H1 (cell line): ENCODE data around the gene ZNF584. TPM values are rescaled to one million over a fixed set of nuclear protein-coding genes. Genes with fewer than 3 reads are reported as not detected.

Source experiments
- CTCF ChIA-PET: fragments of 300-600 bp; sonication (Branson Sonifier 250); formaldehyde crosslinking; loops from one replicate; lab custom pipeline; 2021; ENCODE audit not compliant: partially characterized antibody; lab: Charles Lee
- POLR2A ChIA-PET: fragments of 300-600 bp; sonication (Branson Sonifier 250); formaldehyde crosslinking; loops from one replicate; lab custom pipeline; 2021; ENCODE audit warnings: inconsistent platforms; ENCODE audit not compliant: partially characterized antibody; lab: Charles Lee
- DNase-seq, 2 experiments: peaks; one replicate each; pipeline versions ENCODE4 v3.0.0 to v3.0.0-alpha.2; 2010 to 2022; ENCODE audit warnings: low spot score in 2 of 2, low read depth in 1 of 2, mixed read lengths in 1 of 2
- FAIRE-seq: peaks from 2 replicates; lab custom pipeline; 2011; peaks lifted over from hg19 to GRCh38; lab: Jason Lieb, UNC
- H2AFZ ChIP-seq: 2 replicates; pipeline ENCODE4 v1.8.1; 2012; ENCODE audit warnings: low read length, inconsistent platforms
- H2AK5ac ChIP-seq: 2 replicates; pipeline ENCODE4 v1.6.1; 2013; ENCODE audit warnings: low read depth, low read length
- H2BK120ac ChIP-seq: replicated peaks from 2 replicates; pipeline ENCODE3; 2013; ENCODE audit warnings: low read depth, low read length, inconsistent platforms
- H2BK12ac ChIP-seq: 2 replicates; pipeline ENCODE4 v1.6.1; 2013; ENCODE audit warnings: low read depth, low read length
- H2BK15ac ChIP-seq: 2 replicates; pipeline ENCODE4 v1.6.1; 2013; ENCODE audit warnings: low read length
- H2BK20ac ChIP-seq: 2 replicates; pipeline ENCODE4 v1.6.1; 2013; ENCODE audit warnings: low read length
- H2BK5ac ChIP-seq: 2 replicates; pipeline ENCODE4 v1.6.1; 2013; ENCODE audit warnings: low read depth, low read length
- H3K14ac ChIP-seq: 2 replicates; pipeline ENCODE4 v1.6.1; 2013; ENCODE audit warnings: inconsistent platforms; ENCODE audit not compliant: insufficient read length
- H3K18ac ChIP-seq: 2 replicates; pipeline ENCODE4 v1.6.1; 2013; ENCODE audit warnings: low read length; ENCODE audit errors: extremely low read depth
- H3K23ac ChIP-seq: 2 replicates; pipeline ENCODE4 v1.6.1; 2013; ENCODE audit warnings: inconsistent platforms; ENCODE audit not compliant: insufficient read length
- H3K23me2 ChIP-seq: 2 replicates; pipeline ENCODE4 v1.6.1; 2013; ENCODE audit warnings: low read depth, low read length
- H3K27ac ChIP-seq: 2 replicates; pipeline ENCODE4 v1.6.1; 2011; ENCODE audit warnings: low read depth, low read length, inconsistent platforms
- H3K27me3 ChIP-seq, 4 experiments: replicated peaks in 1 of 4; 1 replicate in 1 of 4; 2 replicates in 3 of 4; pipeline versions ENCODE4 v1.6.1 to v1.8.1; 2011 to 2013; ENCODE audit warnings: low read length in 3 of 4, mild to moderate bottlenecking in 3 of 4, inconsistent platforms in 2 of 4, mixed read lengths in 2 of 4, moderate library complexity in 1 of 4; ENCODE audit not compliant: control insufficient read depth in 3 of 4, insufficient read depth in 3 of 4; ENCODE audit errors: extremely low read depth in 1 of 4
- H3K36me3 ChIP-seq, 4 experiments: 2 replicates each; pipeline versions ENCODE4 v1.6.1 to v1.8.1; 2011 to 2013; ENCODE audit warnings: mild to moderate bottlenecking in 4 of 4, low read length in 3 of 4, moderate library complexity in 2 of 4, control low read depth in 1 of 4, inconsistent platforms in 1 of 4; ENCODE audit not compliant: insufficient read depth in 4 of 4, control insufficient read depth in 2 of 4
- H3K4ac ChIP-seq: replicated peaks from 2 replicates; pipeline ENCODE3; 2013; ENCODE audit warnings: low read length, low read depth, mixed read lengths, inconsistent platforms; ENCODE audit not compliant: insufficient read length
- H3K4me1 ChIP-seq, 4 experiments: replicated peaks in 1 of 4; 1 replicate in 1 of 4; 2 replicates in 3 of 4; pipeline versions ENCODE4 v1.6.1 to v1.8.1; 2011 to 2013; ENCODE audit warnings: low read length in 3 of 4, inconsistent platforms in 2 of 4, mixed read lengths in 1 of 4; ENCODE audit not compliant: insufficient read depth in 4 of 4, control insufficient read depth in 3 of 4
- H3K4me2 ChIP-seq, 2 experiments: 2 replicates each; pipeline versions ENCODE4 v1.6.1 to v1.8.1; 2011 to 2013; ENCODE audit warnings: low read depth in 2 of 2, low read length in 2 of 2, control low read depth in 1 of 2, inconsistent platforms in 1 of 2, mild to moderate bottlenecking in 1 of 2; ENCODE audit not compliant: insufficient read depth in 1 of 2
- H3K4me3 ChIP-seq, 4 experiments: fragments of 200-600, 300-600 bp in 1 of 4; sonication (generic), shearing (Covaris generic), sonication (Bioruptor Twin) in 1 of 4; 2 replicates each; pipeline versions ENCODE4 v1.5.1 to v1.8.1; 2011 to 2016; ENCODE audit warnings: low read length in 4 of 4, low read depth in 3 of 4, control low read depth in 2 of 4, inconsistent platforms in 2 of 4, mild to moderate bottlenecking in 2 of 4, mixed read lengths in 1 of 4, moderate library complexity in 1 of 4; ENCODE audit not compliant: insufficient read depth in 2 of 4; ENCODE audit errors: extremely low read depth in 1 of 4
- H3K56ac ChIP-seq: replicated peaks from 2 replicates; pipeline ENCODE3; 2013; ENCODE audit warnings: low read depth, mild to moderate bottlenecking, mixed read lengths, low read length, inconsistent platforms; ENCODE audit not compliant: insufficient read length
- H3K79me1 ChIP-seq: 2 replicates; pipeline ENCODE4 v1.6.1; 2013; ENCODE audit warnings: low read depth, low read length, control low read depth
- H3K79me2 ChIP-seq, 2 experiments: 2 replicates each; pipeline versions ENCODE4 v1.6.1 to v1.8.1; 2012 to 2013; ENCODE audit warnings: low read length in 2 of 2, mild to moderate bottlenecking in 2 of 2, inconsistent platforms in 1 of 2; ENCODE audit not compliant: insufficient read depth in 2 of 2, control insufficient read depth in 1 of 2
- H3K9ac ChIP-seq, 4 experiments: replicated peaks in 1 of 4; 1 replicate in 1 of 4; 2 replicates in 3 of 4; pipeline versions ENCODE4 v1.6.1 to v1.8.1; 2011 to 2013; ENCODE audit warnings: low read depth in 3 of 4, low read length in 3 of 4, control low read depth in 2 of 4, mild to moderate bottlenecking in 2 of 4, moderate library complexity in 2 of 4, inconsistent platforms in 1 of 4; ENCODE audit errors: extremely low read depth in 1 of 4
- H3K9me3 ChIP-seq, 2 experiments: 2 replicates each; pipeline versions ENCODE4 v1.6.1 to v1.8.1; 2012 to 2013; ENCODE audit warnings: mild to moderate bottlenecking in 2 of 2, moderate library complexity in 2 of 2, control low read depth in 1 of 2, inconsistent platforms in 1 of 2, low read depth in 1 of 2, low read length in 1 of 2, mixed read lengths in 1 of 2; ENCODE audit not compliant: insufficient read depth in 2 of 2
- H4K20me1 ChIP-seq, 2 experiments: replicated peaks in 1 of 2; 2 replicates each; pipeline versions ENCODE3 to v1.8.1; 2011 to 2013; ENCODE audit warnings: inconsistent platforms in 2 of 2, low read length in 2 of 2, mild to moderate bottlenecking in 1 of 2; ENCODE audit not compliant: insufficient read depth in 2 of 2, control insufficient read depth in 1 of 2
- H4K5ac ChIP-seq: 2 replicates; pipeline ENCODE4 v1.6.1; 2013; ENCODE audit warnings: low read length, low read depth, mixed read lengths, inconsistent platforms; ENCODE audit not compliant: insufficient read length
- H4K8ac ChIP-seq: 2 replicates; pipeline ENCODE4 v1.8.0; 2013; ENCODE audit warnings: mild to moderate bottlenecking, moderate library complexity, low read length, inconsistent platforms; ENCODE audit not compliant: insufficient read depth; ENCODE audit errors: extremely low read depth
- H4K91ac ChIP-seq: replicated peaks from 2 replicates; pipeline ENCODE3; 2013; ENCODE audit warnings: low read length, mixed read lengths, inconsistent platforms; ENCODE audit not compliant: insufficient read length
- ASH2L ChIP-seq: fragments of 200-600, 300-600 bp; sonication (generic); IDR thresholded peaks from one replicate; pipeline ENCODE4 v1.7.1; 2017; ENCODE audit warnings: low read length
- CREB1 ChIP-seq: IDR thresholded peaks from 2 replicates; pipeline ENCODE4 v1.6.1; 2012; ENCODE audit warnings: inconsistent platforms
- E2F6 ChIP-seq: IDR thresholded peaks from 2 replicates; pipeline ENCODE4 v1.6.1; 2012; ENCODE audit warnings: inconsistent platforms
- EGR1 ChIP-seq: IDR thresholded peaks from 2 replicates; pipeline ENCODE4 v1.6.1; 2011; ENCODE audit warnings: low read depth, low read length, borderline replicate concordance
- EP300 ChIP-seq, 2 experiments: IDR thresholded peaks; 1 replicate in 1 of 2; 2 replicates in 1 of 2; pipeline ENCODE4 v1.6.1; 2011 to 2012; ENCODE audit warnings: low read depth in 2 of 2, low read length in 2 of 2, mild to moderate bottlenecking in 2 of 2, borderline replicate concordance in 1 of 2, inconsistent platforms in 1 of 2, moderate library complexity in 1 of 2
- FOSL1 ChIP-seq: IDR thresholded peaks from 2 replicates; pipeline ENCODE4 v1.6.1; 2011; ENCODE audit warnings: mild to moderate bottlenecking, low read depth, low read length, moderate library complexity; ENCODE audit not compliant: insufficient read depth
- GTF2F1 ChIP-seq: IDR thresholded peaks from 2 replicates; pipeline ENCODE4 v1.6.1; 2012; ENCODE audit warnings: low read depth, low read length, improper control_type of control experiment, borderline replicate concordance
- NRF1 ChIP-seq: IDR thresholded peaks from 2 replicates; pipeline ENCODE4 v1.6.1; 2011; ENCODE audit warnings: mild to moderate bottlenecking, low read depth, low read length, improper control_type of control experiment
- POLR2A ChIP-seq, 2 experiments: IDR thresholded peaks; 1 replicate in 1 of 2; 2 replicates in 1 of 2; pipeline ENCODE4 v1.6.1; 2011; ENCODE audit warnings: low read depth in 2 of 2, low read length in 2 of 2, mild to moderate bottlenecking in 2 of 2; ENCODE audit errors: control extremely low read depth in 1 of 2
- POLR2AphosphoS5 ChIP-seq: IDR thresholded peaks from 2 replicates; pipeline ENCODE4 v1.6.1; 2011; ENCODE audit warnings: low read depth, low read length
- TAF1 ChIP-seq: IDR thresholded peaks from 2 replicates; pipeline ENCODE4 v1.6.1; 2011; ENCODE audit warnings: mild to moderate bottlenecking, low read depth, low read length
- WGBS, 2 experiments: shearing (Covaris generic) in 1 of 2; methylation state at CpG; one replicate each; pipeline versions ENCODE4 v1.1.6 to v1.1.7; 2013 to 2015; ENCODE audit warnings: low lambda C conversion rate in 2 of 2, mixed read lengths in 2 of 2, inconsistent platforms in 1 of 2, low coverage in 1 of 2, missing lambda C conversion rate in 1 of 2; ENCODE audit not compliant: insufficient replicate concordance in 2 of 2, insufficient coverage in 1 of 2, insufficient read length in 1 of 2; ENCODE audit errors: extremely low coverage in 1 of 2, missing lambda C conversion rate in 1 of 2; 5-methylcytosine and 5-hydroxymethylcytosine counted together
- polyA plus RNA-seq, 7 experiments: library from polyadenylated mRNA; depleted of rRNA in 3 of 7; stranded (reverse) in 5 of 7; unstranded in 2 of 7; fragments of >200 nt in 5 of 7; fragments of 200-250 nt in 2 of 7; gene quantifications; 1 replicate in 5 of 7; 2 replicates in 1 of 7; 4 replicates in 1 of 7; pipeline versions ENCODE4 v1.2.1 to v1.2.3, GENCODE V29; 2011 to 2013; ENCODE audit warnings: missing spikeins in 2 of 7, mixed read lengths in 2 of 7
- total RNA-seq: library from RNA; stranded (reverse); fragmentation: NEBNext Ultra II Directional; extraction: Animal tissue kit (Norgen Biotek cat#: 25700); gene quantifications from 2 replicates; pipeline ENCODE4 v1.2.1, GENCODE V29; 2021

ZNF584 gene
- total and polyA plus RNA-seq, 2 of the 8 experiments (the other 6 are each of a cell fraction or from before 2014, with no cell fraction given) = 2.5 to 5.2 TPM

DNA sequence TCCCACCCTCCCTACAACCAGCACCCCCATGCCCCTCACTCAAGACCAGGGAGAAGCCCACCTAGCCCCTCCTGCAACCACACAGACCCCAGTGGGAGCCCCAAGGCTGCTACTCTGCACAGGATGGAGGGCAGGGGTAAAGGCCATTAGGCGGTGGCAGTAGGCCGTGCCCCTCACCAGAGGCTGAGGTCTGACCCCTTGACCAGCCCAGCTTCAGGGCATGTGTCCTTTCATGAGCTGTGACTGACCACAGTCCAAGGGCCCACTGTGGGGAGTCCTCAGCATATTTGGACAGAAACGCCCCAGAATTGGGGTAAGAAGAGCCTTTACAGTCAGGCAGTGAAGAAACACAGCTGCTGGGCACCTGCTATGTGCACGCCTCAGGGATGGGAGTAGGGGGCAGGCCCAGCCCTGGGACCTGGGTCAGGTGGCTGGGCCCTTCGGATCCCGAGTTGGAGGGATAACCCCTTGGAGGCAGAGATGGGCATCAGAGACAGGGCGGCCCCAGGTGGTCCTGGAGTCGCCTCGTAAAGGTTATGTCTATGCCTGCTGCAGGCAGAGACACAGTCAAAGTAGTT lies 23.0 kb upstream of the ZNF584 start:
- Histone ChIP-seq H3K36me3 (peaks cover 3 to 18% (median 15%) of the 10 kb centered on the region in 4 experiments; a peak in 7 of 8 replicates), H2BK5ac (peak overlapping the region; percentile 97; the same call in 1 of the 2 replicates), H4K8ac (peak overlapping the region; percentile 99), H3K9ac (peak overlapping the region in 3 of 4 experiments; percentile 92 to 95 (median 93); a peak in 6 of 7 replicates), H3K4me3 (peak overlapping the region; percentile 82 to 99 (median 92); a peak in 7 of 8 replicates), H3K56ac (peak overlapping the region; percentile 99), H3K27ac (peak overlapping the region; percentile 94; the same call in 1 of the 2 replicates), H4K91ac (peak overlapping the region; percentile 99), H3K23ac (no peak overlapping the region), H3K14ac (peak overlapping the region; percentile 31), H2BK120ac (peak overlapping the region; percentile 21), H3K23me2 (peaks cover 20% of the 10 kb centered on the region), H2AK5ac (peak overlapping the region; percentile 79; the same call in 1 of the 2 replicates), H3K4me2 (peak overlapping the region; percentile 95 to 98), H4K20me1 (peaks cover 10 to 11% of the 10 kb centered on the region in 2 experiments), H3K79me1 (peaks cover 4% of the 10 kb centered on the region; the same call in 1 of the 2 replicates), H2BK20ac (no peak overlapping the region), H3K79me2 (peaks cover 6 to 29% of the 10 kb centered on the region in 2 experiments), H2AFZ (no peak overlapping the region), H4K5ac (peak overlapping the region; percentile 100), H2BK12ac (0 out of 2 replicates have a peak overlapping the region, but pooled peaks have one; percentile 50), H3K4ac (peak overlapping the region; percentile 99), H3K4me1 (peaks cover 0 to 15% (median 9%) of the 10 kb centered on the region in 4 experiments; a peak in 6 of 7 replicates), H3K9me3 (no peaks in the 10 kb centered on the region), H3K18ac (no peak overlapping the region; the same call in none of the 2 replicates), H2BK15ac (no peak overlapping the region; the same call in 1 of the 2 replicates), H3K27me3 (no peaks in the 10 kb centered on the region)
- WGBS, 2 experiments = 90% methylated on average over 9 of the region's 9 CpGs; no CpG with 5 or more reads in 1 of the 2 experiments
- POLR2A ChIA-PET = interaction anchor here (0.7 to 5.8 kb wide), 8 partner anchors 12 to 135 kb away, joined by 3 to 78 read pairs (median 5); partner anchors contain the start of genes ERVK3-1, RNF225, ZBTB45 and ZNF497
- no peak for FAIRE-seq
- CTCF ChIA-PET = no interaction called here
- DNase-seq = no peak
- TF ChIP-seq E2F6 (no peak), EGR1 (no peak), TAF1 (no peak), FOSL1 (no peak), POLR2AphosphoS5 (no peak), NRF1 (no peak), POLR2A (IDR thresholded peaks at IDR 0.05; ENCODE audit: control extremely low read depth in 1 of 2, low read depth in 2 of 2, low read length in 2 of 2) (no peak), ASH2L (no peak), CREB1 (no peak), GTF2F1 (no peak), EP300 (IDR thresholded peaks at IDR 0.05; ENCODE audit: borderline replicate concordance in 1 of 2, low read depth in 2 of 2, low read length in 2 of 2) (no peak)
